ENCODE data around the gene RCN2. TPM values are rescaled to one million over a fixed set of nuclear protein-coding genes. Genes with fewer than 3 reads are reported as not detected.

The RCN2 gene
- total and polyA plus RNA-seq, 2 experiments from 2014 or later = 170 to 327 TPM

GRCh38 chr15:76904461-76905012 lies 27.0 kb upstream of the RCN2 start (continued):
- TF ChIP-seq, protein P1, sequence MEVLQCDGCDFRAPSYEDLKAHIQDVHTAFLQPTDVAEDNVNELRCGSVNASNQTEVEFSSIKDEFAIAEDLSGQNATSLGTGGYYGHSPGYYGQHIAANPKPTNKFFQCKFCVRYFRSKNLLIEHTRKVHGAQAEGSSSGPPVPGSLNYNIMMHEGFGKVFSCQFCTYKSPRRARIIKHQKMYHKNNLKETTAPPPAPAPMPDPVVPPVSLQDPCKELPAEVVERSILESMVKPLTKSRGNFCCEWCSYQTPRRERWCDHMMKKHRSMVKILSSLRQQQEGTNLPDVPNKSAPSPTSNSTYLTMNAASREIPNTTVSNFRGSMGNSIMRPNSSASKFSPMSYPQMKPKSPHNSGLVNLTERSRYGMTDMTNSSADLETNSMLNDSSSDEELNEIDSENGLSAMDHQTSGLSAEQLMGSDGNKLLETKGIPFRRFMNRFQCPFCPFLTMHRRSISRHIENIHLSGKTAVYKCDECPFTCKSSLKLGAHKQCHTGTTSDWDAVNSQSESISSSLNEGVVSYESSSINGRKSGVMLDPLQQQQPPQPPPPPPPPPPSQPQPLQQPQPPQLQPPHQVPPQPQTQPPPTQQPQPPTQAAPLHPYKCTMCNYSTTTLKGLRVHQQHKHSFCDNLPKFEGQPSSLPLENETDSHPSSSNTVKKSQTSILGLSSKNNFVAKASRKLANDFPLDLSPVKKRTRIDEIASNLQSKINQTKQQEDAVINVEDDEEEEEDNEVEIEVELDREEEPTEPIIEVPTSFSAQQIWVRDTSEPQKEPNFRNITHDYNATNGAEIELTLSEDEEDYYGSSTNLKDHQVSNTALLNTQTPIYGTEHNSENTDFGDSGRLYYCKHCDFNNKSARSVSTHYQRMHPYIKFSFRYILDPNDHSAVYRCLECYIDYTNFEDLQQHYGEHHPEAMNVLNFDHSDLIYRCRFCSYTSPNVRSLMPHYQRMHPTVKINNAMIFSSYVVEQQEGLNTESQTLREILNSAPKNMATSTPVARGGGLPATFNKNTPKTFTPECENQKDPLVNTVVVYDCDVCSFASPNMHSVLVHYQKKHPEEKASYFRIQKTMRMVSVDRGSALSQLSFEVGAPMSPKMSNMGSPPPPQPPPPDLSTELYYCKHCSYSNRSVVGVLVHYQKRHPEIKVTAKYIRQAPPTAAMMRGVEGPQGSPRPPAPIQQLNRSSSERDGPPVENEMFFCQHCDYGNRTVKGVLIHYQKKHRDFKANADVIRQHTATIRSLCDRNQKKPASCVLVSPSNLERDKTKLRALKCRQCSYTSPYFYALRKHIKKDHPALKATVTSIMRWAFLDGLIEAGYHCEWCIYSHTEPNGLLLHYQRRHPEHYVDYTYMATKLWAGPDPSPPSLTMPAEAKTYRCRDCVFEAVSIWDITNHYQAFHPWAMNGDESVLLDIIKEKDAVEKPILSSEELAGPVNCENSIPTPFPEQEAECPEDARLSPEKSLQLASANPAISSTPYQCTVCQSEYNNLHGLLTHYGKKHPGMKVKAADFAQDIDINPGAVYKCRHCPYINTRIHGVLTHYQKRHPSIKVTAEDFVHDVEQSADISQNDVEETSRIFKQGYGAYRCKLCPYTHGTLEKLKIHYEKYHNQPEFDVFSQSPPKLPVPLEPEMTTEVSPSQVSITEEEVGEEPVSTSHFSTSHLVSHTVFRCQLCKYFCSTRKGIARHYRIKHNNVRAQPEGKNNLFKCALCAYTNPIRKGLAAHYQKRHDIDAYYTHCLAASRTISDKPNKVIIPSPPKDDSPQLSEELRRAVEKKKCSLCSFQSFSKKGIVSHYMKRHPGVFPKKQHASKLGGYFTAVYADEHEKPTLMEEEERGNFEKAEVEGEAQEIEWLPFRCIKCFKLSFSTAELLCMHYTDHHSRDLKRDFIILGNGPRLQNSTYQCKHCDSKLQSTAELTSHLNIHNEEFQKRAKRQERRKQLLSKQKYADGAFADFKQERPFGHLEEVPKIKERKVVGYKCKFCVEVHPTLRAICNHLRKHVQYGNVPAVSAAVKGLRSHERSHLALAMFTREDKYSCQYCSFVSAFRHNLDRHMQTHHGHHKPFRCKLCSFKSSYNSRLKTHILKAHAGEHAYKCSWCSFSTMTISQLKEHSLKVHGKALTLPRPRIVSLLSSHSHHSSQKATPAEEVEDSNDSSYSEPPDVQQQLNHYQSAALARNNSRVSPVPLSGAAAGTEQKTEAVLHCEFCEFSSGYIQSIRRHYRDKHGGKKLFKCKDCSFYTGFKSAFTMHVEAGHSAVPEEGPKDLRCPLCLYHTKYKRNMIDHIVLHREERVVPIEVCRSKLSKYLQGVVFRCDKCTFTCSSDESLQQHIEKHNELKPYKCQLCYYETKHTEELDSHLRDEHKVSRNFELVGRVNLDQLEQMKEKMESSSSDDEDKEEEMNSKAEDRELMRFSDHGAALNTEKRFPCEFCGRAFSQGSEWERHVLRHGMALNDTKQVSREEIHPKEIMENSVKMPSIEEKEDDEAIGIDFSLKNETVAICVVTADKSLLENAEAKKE (CRISPR knock-in tag; IDR thresholded peaks at IDR 0.05) = no peak
- no peak for TF ChIP-seq EZH2 (IDR thresholded peaks at IDR 0.05; ENCODE audit: low read depth, unreplicated experiment)
- TF ChIP-seq NANOG (IDR thresholded peaks at IDR 0.05; ENCODE audit: borderline replicate concordance) = no peak
- TF ChIP-seq REST (IDR thresholded peaks at IDR 0.05; ENCODE audit: unreplicated experiment) = no peak
